ENCODE data around the gene SC5D. TPM values are rescaled to one million over a fixed set of nuclear protein-coding genes. Genes with fewer than 3 reads are reported as not detected.

SC5D gene
- total and polyA plus RNA-seq, 2 of the 8 experiments (the other 6 are each of a cell fraction or from before 2014, with no cell fraction given) = 73.9 to 90.3 TPM

GRCh38 chr11:121253951-121254350, 38.6 kb upstream of the SC5D start:
- Histone ChIP-seq H2AK5ac (ENCODE audit: low read depth, low read length) (no peak overlapping the region), H2BK12ac (ENCODE audit: low read depth, low read length) (peak overlapping the region; percentile 63; the same call in 1 of the 2 replicates), H4K91ac (replicated peaks; ENCODE audit: insufficient read length, low read length) (no peak overlapping the region), H3K9ac (replicated peaks in 1 of 4; ENCODE audit: extremely low read depth in 1 of 4, low read depth in 3 of 4, low read length in 3 of 4) (no peak overlapping the region), H2AFZ (ENCODE audit: low read length) (no peak overlapping the region), H3K79me1 (ENCODE audit: low read depth, low read length) (no peaks in the 10 kb centered on the region), H4K8ac (ENCODE audit: extremely low read depth, insufficient read depth, low read length) (no peak overlapping the region), H3K79me2 (ENCODE audit: control insufficient read depth in 1 of 2, insufficient read depth in 2 of 2, low read length in 2 of 2) (no peaks in the 10 kb centered on the region), H3K9me3 (ENCODE audit: insufficient read depth in 2 of 2, low read depth in 1 of 2, low read length in 1 of 2) (peaks cover 0 to 4% of the 10 kb centered on the region in 2 experiments; a peak in 1 of 4 replicates), H3K23me2 (ENCODE audit: low read depth, low read length) (no peaks in the 10 kb centered on the region; the same call in 1 of the 2 replicates), H3K56ac (replicated peaks; ENCODE audit: insufficient read length, low read depth, low read length) (no peak overlapping the region), H3K36me3 (ENCODE audit: control insufficient read depth in 2 of 4, insufficient read depth in 4 of 4, low read length in 3 of 4) (peaks cover 0 to 3% (median 0%) of the 10 kb centered on the region in 4 experiments; a peak in 1 of 8 replicates), H3K4me2 (ENCODE audit: insufficient read depth in 1 of 2, low read depth in 2 of 2, low read length in 2 of 2) (no peak overlapping the region), H3K4me1 (replicated peaks in 1 of 4; ENCODE audit: control insufficient read depth in 3 of 4, insufficient read depth in 4 of 4, low read length in 3 of 4) (peaks cover 0 to 5% (median 3%) of the 10 kb centered on the region in 4 experiments; a peak in 3 of 7 replicates), H3K14ac (ENCODE audit: insufficient read length) (no peak overlapping the region), H3K27ac (ENCODE audit: low read depth, low read length) (no peak overlapping the region), H3K27me3 (replicated peaks in 1 of 4; ENCODE audit: control insufficient read depth in 3 of 4, extremely low read depth in 1 of 4, insufficient read depth in 3 of 4, low read length in 3 of 4) (no peaks in the 10 kb centered on the region), H3K4me3 (ENCODE audit: extremely low read depth in 1 of 4, insufficient read depth in 2 of 4, low read depth in 3 of 4, low read length in 4 of 4) (no peak overlapping the region), H2BK5ac (ENCODE audit: low read depth, low read length) (no peak overlapping the region; the same call in 1 of the 2 replicates), H2BK120ac (replicated peaks; ENCODE audit: low read depth, low read length) (no peak overlapping the region), H3K4ac (replicated peaks; ENCODE audit: insufficient read length, low read depth, low read length) (no peak overlapping the region), H3K18ac (ENCODE audit: extremely low read depth, low read length) (no peak overlapping the region; the same call in 1 of the 2 replicates), H2BK20ac (ENCODE audit: low read length) (no peak overlapping the region), H3K23ac (ENCODE audit: insufficient read length) (no peak overlapping the region), H2BK15ac (ENCODE audit: low read length) (no peak overlapping the region), H4K20me1 (replicated peaks in 1 of 2; ENCODE audit: control insufficient read depth in 1 of 2, insufficient read depth in 2 of 2, low read length in 2 of 2) (no peaks in the 10 kb centered on the region), H4K5ac (ENCODE audit: insufficient read length, low read depth, low read length) (no peak overlapping the region)
- TF ChIP-seq CREB1 (IDR thresholded peaks at IDR 0.05) (no peak), CEBPB (IDR thresholded peaks at IDR 0.05; ENCODE audit: low read depth, low read length) (no peak), SUZ12 (IDR thresholded peaks at IDR 0.05; ENCODE audit: low read length) (no peak), CHD2 (IDR thresholded peaks at IDR 0.05; ENCODE audit: low read length) (no peak), JUN (IDR thresholded peaks at IDR 0.05; ENCODE audit: low read depth, low read length) (no peak), E2F6 (IDR thresholded peaks at IDR 0.05) (no peak), BCL11A (IDR thresholded peaks at IDR 0.05; ENCODE audit: low read depth in 2 of 2, low read length in 2 of 2) (no peak), KDM5A (IDR thresholded peaks at IDR 0.05; ENCODE audit: low read length) (no peak)
- ChIA-PET POLR2A (ENCODE audit: partially characterized antibody) (no interaction called here), CTCF (ENCODE audit: partially characterized antibody) (interaction anchor here (0.6 to 2.2 kb wide), 2 partner anchors 8 to 14 kb away, joined by 6 read pairs; no protein-coding TSS in a partner anchor)
- peak; percentile 7 for FAIRE-seq
- DNase-seq (ENCODE audit: low read depth in 1 of 2, low spot score in 2 of 2) = no peak

Data from H1 (cell line).